H1 (cell line): Measurements from ENCODE around the gene ARHGEF16. TPM values are rescaled to one million over a fixed set of nuclear protein-coding genes. Genes with fewer than 3 reads are reported as not detected.

ENCODE experiments used
- CTCF ChIA-PET: fragments of 300-600 bp; sonication (Branson Sonifier 250); formaldehyde crosslinking; loops from one replicate; lab custom pipeline; 2021; ENCODE audit not compliant: partially characterized antibody; lab: Charles Lee
- POLR2A ChIA-PET: fragments of 300-600 bp; sonication (Branson Sonifier 250); formaldehyde crosslinking; loops from one replicate; lab custom pipeline; 2021; ENCODE audit warnings: inconsistent platforms; ENCODE audit not compliant: partially characterized antibody; lab: Charles Lee
- DNase-seq, 2 experiments: peaks; one replicate each; pipeline versions ENCODE4 v3.0.0 to v3.0.0-alpha.2; 2010 to 2022; ENCODE audit warnings: low spot score in 2 of 2, low read depth in 1 of 2, mixed read lengths in 1 of 2
- FAIRE-seq: peaks from 2 replicates; lab custom pipeline; 2011; peaks lifted over from hg19 to GRCh38; lab: Jason Lieb, UNC
- H2AFZ ChIP-seq: 2 replicates; pipeline ENCODE4 v1.8.1; 2012; ENCODE audit warnings: low read length, inconsistent platforms
- H2AK5ac ChIP-seq: 2 replicates; pipeline ENCODE4 v1.6.1; 2013; ENCODE audit warnings: low read depth, low read length
- H2BK120ac ChIP-seq: replicated peaks from 2 replicates; pipeline ENCODE3; 2013; ENCODE audit warnings: low read depth, low read length, inconsistent platforms
- H2BK12ac ChIP-seq: 2 replicates; pipeline ENCODE4 v1.6.1; 2013; ENCODE audit warnings: low read depth, low read length
- H2BK15ac ChIP-seq: 2 replicates; pipeline ENCODE4 v1.6.1; 2013; ENCODE audit warnings: low read length
- H2BK20ac ChIP-seq: 2 replicates; pipeline ENCODE4 v1.6.1; 2013; ENCODE audit warnings: low read length
- H2BK5ac ChIP-seq: 2 replicates; pipeline ENCODE4 v1.6.1; 2013; ENCODE audit warnings: low read depth, low read length
- H3K14ac ChIP-seq: 2 replicates; pipeline ENCODE4 v1.6.1; 2013; ENCODE audit warnings: inconsistent platforms; ENCODE audit not compliant: insufficient read length
- H3K18ac ChIP-seq: 2 replicates; pipeline ENCODE4 v1.6.1; 2013; ENCODE audit warnings: low read length; ENCODE audit errors: extremely low read depth
- H3K23ac ChIP-seq: 2 replicates; pipeline ENCODE4 v1.6.1; 2013; ENCODE audit warnings: inconsistent platforms; ENCODE audit not compliant: insufficient read length
- H3K23me2 ChIP-seq: 2 replicates; pipeline ENCODE4 v1.6.1; 2013; ENCODE audit warnings: low read depth, low read length
- H3K27ac ChIP-seq: 2 replicates; pipeline ENCODE4 v1.6.1; 2011; ENCODE audit warnings: low read depth, low read length, inconsistent platforms
- H3K27me3 ChIP-seq, 4 experiments: replicated peaks in 1 of 4; 1 replicate in 1 of 4; 2 replicates in 3 of 4; pipeline versions ENCODE4 v1.6.1 to v1.8.1; 2011 to 2013; ENCODE audit warnings: low read length in 3 of 4, mild to moderate bottlenecking in 3 of 4, inconsistent platforms in 2 of 4, mixed read lengths in 2 of 4, moderate library complexity in 1 of 4; ENCODE audit not compliant: control insufficient read depth in 3 of 4, insufficient read depth in 3 of 4; ENCODE audit errors: extremely low read depth in 1 of 4
- H3K36me3 ChIP-seq, 4 experiments: 2 replicates each; pipeline versions ENCODE4 v1.6.1 to v1.8.1; 2011 to 2013; ENCODE audit warnings: mild to moderate bottlenecking in 4 of 4, low read length in 3 of 4, moderate library complexity in 2 of 4, control low read depth in 1 of 4, inconsistent platforms in 1 of 4; ENCODE audit not compliant: insufficient read depth in 4 of 4, control insufficient read depth in 2 of 4
- H3K4ac ChIP-seq: replicated peaks from 2 replicates; pipeline ENCODE3; 2013; ENCODE audit warnings: low read length, low read depth, mixed read lengths, inconsistent platforms; ENCODE audit not compliant: insufficient read length
- H3K4me1 ChIP-seq, 4 experiments: replicated peaks in 1 of 4; 1 replicate in 1 of 4; 2 replicates in 3 of 4; pipeline versions ENCODE4 v1.6.1 to v1.8.1; 2011 to 2013; ENCODE audit warnings: low read length in 3 of 4, inconsistent platforms in 2 of 4, mixed read lengths in 1 of 4; ENCODE audit not compliant: insufficient read depth in 4 of 4, control insufficient read depth in 3 of 4
- H3K4me2 ChIP-seq, 2 experiments: 2 replicates each; pipeline versions ENCODE4 v1.6.1 to v1.8.1; 2011 to 2013; ENCODE audit warnings: low read depth in 2 of 2, low read length in 2 of 2, control low read depth in 1 of 2, inconsistent platforms in 1 of 2, mild to moderate bottlenecking in 1 of 2; ENCODE audit not compliant: insufficient read depth in 1 of 2
- H3K4me3 ChIP-seq, 4 experiments: fragments of 200-600, 300-600 bp in 1 of 4; sonication (generic), shearing (Covaris generic), sonication (Bioruptor Twin) in 1 of 4; 2 replicates each; pipeline versions ENCODE4 v1.5.1 to v1.8.1; 2011 to 2016; ENCODE audit warnings: low read length in 4 of 4, low read depth in 3 of 4, control low read depth in 2 of 4, inconsistent platforms in 2 of 4, mild to moderate bottlenecking in 2 of 4, mixed read lengths in 1 of 4, moderate library complexity in 1 of 4; ENCODE audit not compliant: insufficient read depth in 2 of 4; ENCODE audit errors: extremely low read depth in 1 of 4
- H3K56ac ChIP-seq: replicated peaks from 2 replicates; pipeline ENCODE3; 2013; ENCODE audit warnings: low read depth, mild to moderate bottlenecking, mixed read lengths, low read length, inconsistent platforms; ENCODE audit not compliant: insufficient read length
- H3K79me1 ChIP-seq: 2 replicates; pipeline ENCODE4 v1.6.1; 2013; ENCODE audit warnings: low read depth, low read length, control low read depth
- H3K79me2 ChIP-seq, 2 experiments: 2 replicates each; pipeline versions ENCODE4 v1.6.1 to v1.8.1; 2012 to 2013; ENCODE audit warnings: low read length in 2 of 2, mild to moderate bottlenecking in 2 of 2, inconsistent platforms in 1 of 2; ENCODE audit not compliant: insufficient read depth in 2 of 2, control insufficient read depth in 1 of 2
- H3K9ac ChIP-seq, 4 experiments: replicated peaks in 1 of 4; 1 replicate in 1 of 4; 2 replicates in 3 of 4; pipeline versions ENCODE4 v1.6.1 to v1.8.1; 2011 to 2013; ENCODE audit warnings: low read depth in 3 of 4, low read length in 3 of 4, control low read depth in 2 of 4, mild to moderate bottlenecking in 2 of 4, moderate library complexity in 2 of 4, inconsistent platforms in 1 of 4; ENCODE audit errors: extremely low read depth in 1 of 4
- H3K9me3 ChIP-seq, 2 experiments: 2 replicates each; pipeline versions ENCODE4 v1.6.1 to v1.8.1; 2012 to 2013; ENCODE audit warnings: mild to moderate bottlenecking in 2 of 2, moderate library complexity in 2 of 2, control low read depth in 1 of 2, inconsistent platforms in 1 of 2, low read depth in 1 of 2, low read length in 1 of 2, mixed read lengths in 1 of 2; ENCODE audit not compliant: insufficient read depth in 2 of 2
- H4K20me1 ChIP-seq, 2 experiments: replicated peaks in 1 of 2; 2 replicates each; pipeline versions ENCODE3 to v1.8.1; 2011 to 2013; ENCODE audit warnings: inconsistent platforms in 2 of 2, low read length in 2 of 2, mild to moderate bottlenecking in 1 of 2; ENCODE audit not compliant: insufficient read depth in 2 of 2, control insufficient read depth in 1 of 2
- H4K5ac ChIP-seq: 2 replicates; pipeline ENCODE4 v1.6.1; 2013; ENCODE audit warnings: low read length, low read depth, mixed read lengths, inconsistent platforms; ENCODE audit not compliant: insufficient read length
- H4K8ac ChIP-seq: 2 replicates; pipeline ENCODE4 v1.8.0; 2013; ENCODE audit warnings: mild to moderate bottlenecking, moderate library complexity, low read length, inconsistent platforms; ENCODE audit not compliant: insufficient read depth; ENCODE audit errors: extremely low read depth
- H4K91ac ChIP-seq: replicated peaks from 2 replicates; pipeline ENCODE3; 2013; ENCODE audit warnings: low read length, mixed read lengths, inconsistent platforms; ENCODE audit not compliant: insufficient read length
- BRCA1 ChIP-seq: IDR thresholded peaks from 2 replicates; pipeline ENCODE4 v1.6.1; 2012; ENCODE audit warnings: low read depth, low read length, improper control_type of control experiment
- CTBP2 ChIP-seq: IDR thresholded peaks from 2 replicates; pipeline ENCODE4 v1.7.0; 2011; ENCODE audit warnings: borderline replicate concordance, mild to moderate bottlenecking, moderate library complexity, mixed read lengths, low read length; ENCODE audit not compliant: insufficient read depth, insufficient read length
- GABPA ChIP-seq: IDR thresholded peaks from 2 replicates; pipeline ENCODE4 v1.6.1; 2011; ENCODE audit warnings: mild to moderate bottlenecking, low read length, moderate library complexity, borderline replicate concordance; ENCODE audit not compliant: insufficient read depth
- JUND ChIP-seq: IDR thresholded peaks from 2 replicates; pipeline ENCODE4 v1.6.1; 2011; ENCODE audit warnings: mild to moderate bottlenecking, improper control_type of control experiment, low read length
- POLR2A ChIP-seq, 2 experiments: IDR thresholded peaks; 1 replicate in 1 of 2; 2 replicates in 1 of 2; pipeline ENCODE4 v1.6.1; 2011; ENCODE audit warnings: low read depth in 2 of 2, low read length in 2 of 2, mild to moderate bottlenecking in 2 of 2; ENCODE audit errors: control extremely low read depth in 1 of 2
- RFX5 ChIP-seq: IDR thresholded peaks from 2 replicates; pipeline ENCODE4 v1.6.1; 2011; ENCODE audit warnings: low read depth, low read length, improper control_type of control experiment, borderline replicate concordance
- SUZ12 ChIP-seq: fragments of 200-600 bp; sonication (generic); IDR thresholded peaks from 2 replicates; pipeline ENCODE4 v1.6.1; 2012; ENCODE audit warnings: mild to moderate bottlenecking, inconsistent platforms, low read length, moderate library complexity, mixed read lengths
- YY1 ChIP-seq: IDR thresholded peaks from 2 replicates; pipeline ENCODE4 v1.6.1; 2011; ENCODE audit warnings: low read depth, mild to moderate bottlenecking, low read length
- WGBS, 2 experiments: shearing (Covaris generic) in 1 of 2; methylation state at CpG; one replicate each; pipeline versions ENCODE4 v1.1.6 to v1.1.7; 2013 to 2015; ENCODE audit warnings: low lambda C conversion rate in 2 of 2, mixed read lengths in 2 of 2, inconsistent platforms in 1 of 2, low coverage in 1 of 2, missing lambda C conversion rate in 1 of 2; ENCODE audit not compliant: insufficient replicate concordance in 2 of 2, insufficient coverage in 1 of 2, insufficient read length in 1 of 2; ENCODE audit errors: extremely low coverage in 1 of 2, missing lambda C conversion rate in 1 of 2; 5-methylcytosine and 5-hydroxymethylcytosine counted together
- polyA plus RNA-seq, 7 experiments: library from polyadenylated mRNA; depleted of rRNA in 3 of 7; stranded (reverse) in 5 of 7; unstranded in 2 of 7; fragments of >200 nt in 5 of 7; fragments of 200-250 nt in 2 of 7; gene quantifications; 1 replicate in 5 of 7; 2 replicates in 1 of 7; 4 replicates in 1 of 7; pipeline versions ENCODE4 v1.2.1 to v1.2.3, GENCODE V29; 2011 to 2013; ENCODE audit warnings: missing spikeins in 2 of 7, mixed read lengths in 2 of 7
- total RNA-seq: library from RNA; stranded (reverse); fragmentation: NEBNext Ultra II Directional; extraction: Animal tissue kit (Norgen Biotek cat#: 25700); gene quantifications from 2 replicates; pipeline ENCODE4 v1.2.1, GENCODE V29; 2021

ARHGEF16 gene
- total and polyA plus RNA-seq, 2 of the 8 experiments (the other 6 are each of a cell fraction or from before 2014, with no cell fraction given): 18.3 to 20.7 TPM

- Histone ChIP-seq H3K23ac (no peak overlapping the region), H3K36me3 (no peaks in the 10 kb centered on the region), H2AFZ (no peak overlapping the region), H3K4ac (no peak overlapping the region), H3K56ac (no peak overlapping the region), H2BK12ac (no peak overlapping the region), H3K18ac (no peak overlapping the region), H3K23me2 (no peaks in the 10 kb centered on the region), H2BK120ac (no peak overlapping the region), H4K8ac (0 out of 2 replicates have a peak overlapping the region, but pooled peaks have one; percentile 1), H3K4me3 (no peak overlapping the region), H3K27me3 (peaks cover 0 to 2% (median under 1%) of the 10 kb centered on the region in 4 experiments; a peak in 1 of 7 replicates), H2AK5ac (no peak overlapping the region), H3K27ac (no peak overlapping the region), H2BK20ac (no peak overlapping the region), H3K9ac (no peak overlapping the region), H4K20me1 (no peaks in the 10 kb centered on the region), H4K5ac (no peak overlapping the region), H2BK15ac (no peak overlapping the region), H3K79me1 (no peaks in the 10 kb centered on the region), H3K4me1 (peaks cover 0 to 3% (median 1%) of the 10 kb centered on the region in 4 experiments; a peak in 3 of 7 replicates), H3K79me2 (no peaks in the 10 kb centered on the region), H4K91ac (no peak overlapping the region), H3K9me3 (no peaks in the 10 kb centered on the region), H2BK5ac (no peak overlapping the region), H3K4me2 (no peak overlapping the region), H3K14ac (no peak overlapping the region)
- CTCF ChIA-PET: interaction anchor here (0.6 to 6.5 kb wide), 8 partner anchors 11 to 285 kb away, joined by 3 to 35 read pairs (median 3); no protein-coding TSS in a partner anchor
- POLR2A ChIA-PET: interaction anchor here (0.9 kb wide), 1 partner anchor 39 kb away, joined by 3 read pairs; no protein-coding TSS in a partner anchor
- DNase-seq (no peak), FAIRE-seq (no peak)
- no peak for TF ChIP-seq POLR2A (IDR thresholded peaks at IDR 0.05; ENCODE audit: control extremely low read depth in 1 of 2, low read depth in 2 of 2, low read length in 2 of 2)
- no peak for TF ChIP-seq SUZ12
- TF ChIP-seq GABPA: no peak
- TF ChIP-seq BRCA1: no peak
- TF ChIP-seq CTBP2: no peak
- no peak for TF ChIP-seq YY1
- TF ChIP-seq JUND: no peak
- TF ChIP-seq RFX5: no peak
- 79% methylated on average over 13 of the region's 13 CpGs; no CpG with 5 or more reads in 1 of the 2 experiments for WGBS, 2 experiments
Measured at GRCh38 chr1:3442331-3442730, 12.1 kb upstream of the ARHGEF16 start.
